ENCODE data around the gene LBHD1.

- TF ChIP-seq, protein P1, sequence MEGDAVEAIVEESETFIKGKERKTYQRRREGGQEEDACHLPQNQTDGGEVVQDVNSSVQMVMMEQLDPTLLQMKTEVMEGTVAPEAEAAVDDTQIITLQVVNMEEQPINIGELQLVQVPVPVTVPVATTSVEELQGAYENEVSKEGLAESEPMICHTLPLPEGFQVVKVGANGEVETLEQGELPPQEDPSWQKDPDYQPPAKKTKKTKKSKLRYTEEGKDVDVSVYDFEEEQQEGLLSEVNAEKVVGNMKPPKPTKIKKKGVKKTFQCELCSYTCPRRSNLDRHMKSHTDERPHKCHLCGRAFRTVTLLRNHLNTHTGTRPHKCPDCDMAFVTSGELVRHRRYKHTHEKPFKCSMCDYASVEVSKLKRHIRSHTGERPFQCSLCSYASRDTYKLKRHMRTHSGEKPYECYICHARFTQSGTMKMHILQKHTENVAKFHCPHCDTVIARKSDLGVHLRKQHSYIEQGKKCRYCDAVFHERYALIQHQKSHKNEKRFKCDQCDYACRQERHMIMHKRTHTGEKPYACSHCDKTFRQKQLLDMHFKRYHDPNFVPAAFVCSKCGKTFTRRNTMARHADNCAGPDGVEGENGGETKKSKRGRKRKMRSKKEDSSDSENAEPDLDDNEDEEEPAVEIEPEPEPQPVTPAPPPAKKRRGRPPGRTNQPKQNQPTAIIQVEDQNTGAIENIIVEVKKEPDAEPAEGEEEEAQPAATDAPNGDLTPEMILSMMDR (IDR thresholded peaks at IDR 0.05), result no peak
- TF ChIP-seq POLR2A (IDR thresholded peaks at IDR 0.05), result no peak
Observed at GRCh38 chr11:62712276-62712812, 40.3 kb upstream of the LBHD1 start.

All from Peyer's patch (tissue), 4 donors.